NB4 (cell line): ENCODE measurements around the gene AIG1.
"Not testable (repeated sequence)": the region's sequence is repeated elsewhere in the genome, so short reads cannot be mapped to it uniquely, and the experiment has no call there.

Source experiments
- DNase-seq: peaks from one replicate; pipeline ENCODE4 v3.0.0; 2010; ENCODE audit warnings: low read depth
- H3K4me3 ChIP-seq: one replicate; pipeline ENCODE4 v1.5.1; 2011; ENCODE audit warnings: mild to moderate bottlenecking, low read depth, low read length, moderate library complexity
- MYC ChIP-seq: IDR thresholded peaks from 2 replicates; pipeline ENCODE4 v1.6.1; 2011; ENCODE audit warnings: low read depth, low read length
- POLR2A ChIP-seq: IDR thresholded peaks from 2 replicates; pipeline ENCODE4 v1.6.1; 2011; ENCODE audit warnings: mild to moderate bottlenecking; ENCODE audit not compliant: insufficient read length; ENCODE audit errors: extremely low read depth
- TF ChIP-seq, protein P1 (sequence below): IDR thresholded peaks from one replicate; pipeline ENCODE4 v1.5.1; 2012; ENCODE audit warnings: low read depth, low read length
- TF ChIP-seq, protein P2 (sequence below): IDR thresholded peaks from 2 replicates; pipeline ENCODE4 v1.6.1; 2011; ENCODE audit warnings: low read depth, low read length

AIG1 gene

DNA sequence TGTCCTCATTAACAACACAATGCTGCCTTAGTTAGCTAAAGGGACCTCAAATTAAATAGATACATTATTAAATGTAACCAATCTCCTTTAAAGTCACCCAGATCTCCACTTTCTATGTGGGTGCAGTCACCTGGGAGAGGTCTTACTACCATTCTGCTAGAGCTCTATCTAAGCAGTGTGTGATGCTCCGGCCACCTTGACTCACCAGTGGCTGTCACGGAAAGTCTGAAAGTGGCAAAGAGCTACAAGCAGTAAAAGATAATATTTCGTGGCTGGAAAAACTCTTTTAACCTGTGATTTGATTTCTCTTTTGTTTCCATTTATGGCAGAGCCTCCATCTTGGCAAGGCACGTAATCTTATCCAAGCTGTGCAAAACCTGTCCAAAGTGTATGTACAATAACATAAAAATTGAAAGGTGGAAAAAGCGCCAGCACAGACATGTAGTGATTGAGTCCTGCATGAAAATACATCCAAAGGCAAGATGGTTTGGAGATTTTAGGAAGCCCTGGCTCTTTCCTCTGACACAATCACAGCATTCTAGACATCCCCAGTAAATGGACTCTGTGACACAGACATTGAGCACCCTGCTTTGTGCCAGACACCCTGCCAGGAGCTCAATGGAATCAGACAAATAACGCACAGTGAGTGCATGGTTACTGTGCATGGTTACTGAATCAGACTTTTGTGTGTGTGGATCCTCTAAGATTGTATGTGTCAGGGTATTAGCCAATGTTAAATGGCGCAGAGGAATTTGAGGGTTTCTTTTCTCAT, 273.2 kb downstream of the AIG1 start:
- TF ChIP-seq, protein P1, sequence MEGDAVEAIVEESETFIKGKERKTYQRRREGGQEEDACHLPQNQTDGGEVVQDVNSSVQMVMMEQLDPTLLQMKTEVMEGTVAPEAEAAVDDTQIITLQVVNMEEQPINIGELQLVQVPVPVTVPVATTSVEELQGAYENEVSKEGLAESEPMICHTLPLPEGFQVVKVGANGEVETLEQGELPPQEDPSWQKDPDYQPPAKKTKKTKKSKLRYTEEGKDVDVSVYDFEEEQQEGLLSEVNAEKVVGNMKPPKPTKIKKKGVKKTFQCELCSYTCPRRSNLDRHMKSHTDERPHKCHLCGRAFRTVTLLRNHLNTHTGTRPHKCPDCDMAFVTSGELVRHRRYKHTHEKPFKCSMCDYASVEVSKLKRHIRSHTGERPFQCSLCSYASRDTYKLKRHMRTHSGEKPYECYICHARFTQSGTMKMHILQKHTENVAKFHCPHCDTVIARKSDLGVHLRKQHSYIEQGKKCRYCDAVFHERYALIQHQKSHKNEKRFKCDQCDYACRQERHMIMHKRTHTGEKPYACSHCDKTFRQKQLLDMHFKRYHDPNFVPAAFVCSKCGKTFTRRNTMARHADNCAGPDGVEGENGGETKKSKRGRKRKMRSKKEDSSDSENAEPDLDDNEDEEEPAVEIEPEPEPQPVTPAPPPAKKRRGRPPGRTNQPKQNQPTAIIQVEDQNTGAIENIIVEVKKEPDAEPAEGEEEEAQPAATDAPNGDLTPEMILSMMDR, result no peak
- TF ChIP-seq POLR2A (no peak), MYC (no peak)
- TF ChIP-seq, protein P2, sequence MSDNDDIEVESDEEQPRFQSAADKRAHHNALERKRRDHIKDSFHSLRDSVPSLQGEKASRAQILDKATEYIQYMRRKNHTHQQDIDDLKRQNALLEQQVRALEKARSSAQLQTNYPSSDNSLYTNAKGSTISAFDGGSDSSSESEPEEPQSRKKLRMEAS, result no peak
- H3K4me3 ChIP-seq, result no peak overlapping the region
- DNase-seq, result no peak

DNA sequence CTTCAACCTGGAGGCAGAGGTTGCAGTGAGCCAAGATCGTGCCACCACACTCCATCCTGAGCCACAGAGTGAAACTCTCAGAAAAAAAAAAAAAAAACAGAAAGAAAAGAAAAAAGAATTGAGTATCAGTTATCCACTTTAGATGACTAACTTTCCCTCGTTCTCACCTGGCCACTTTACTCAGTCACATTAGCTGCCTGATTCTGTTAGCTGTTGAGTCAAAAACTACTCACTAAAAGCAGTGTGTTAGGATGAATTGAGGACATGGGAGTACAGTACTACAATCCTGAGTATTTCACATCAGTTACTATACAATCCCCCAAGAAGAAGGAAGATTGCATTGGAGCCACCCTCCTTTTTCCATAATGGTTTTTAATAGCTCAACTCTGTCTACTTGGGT, 275.2 kb downstream of the AIG1 start:
- H3K4me3 ChIP-seq, result no peak overlapping the region
- TF ChIP-seq MYC (no peak), POLR2A (no peak)
- TF ChIP-seq, protein P1, result no peak
- DNase-seq, result no peak

DNA sequence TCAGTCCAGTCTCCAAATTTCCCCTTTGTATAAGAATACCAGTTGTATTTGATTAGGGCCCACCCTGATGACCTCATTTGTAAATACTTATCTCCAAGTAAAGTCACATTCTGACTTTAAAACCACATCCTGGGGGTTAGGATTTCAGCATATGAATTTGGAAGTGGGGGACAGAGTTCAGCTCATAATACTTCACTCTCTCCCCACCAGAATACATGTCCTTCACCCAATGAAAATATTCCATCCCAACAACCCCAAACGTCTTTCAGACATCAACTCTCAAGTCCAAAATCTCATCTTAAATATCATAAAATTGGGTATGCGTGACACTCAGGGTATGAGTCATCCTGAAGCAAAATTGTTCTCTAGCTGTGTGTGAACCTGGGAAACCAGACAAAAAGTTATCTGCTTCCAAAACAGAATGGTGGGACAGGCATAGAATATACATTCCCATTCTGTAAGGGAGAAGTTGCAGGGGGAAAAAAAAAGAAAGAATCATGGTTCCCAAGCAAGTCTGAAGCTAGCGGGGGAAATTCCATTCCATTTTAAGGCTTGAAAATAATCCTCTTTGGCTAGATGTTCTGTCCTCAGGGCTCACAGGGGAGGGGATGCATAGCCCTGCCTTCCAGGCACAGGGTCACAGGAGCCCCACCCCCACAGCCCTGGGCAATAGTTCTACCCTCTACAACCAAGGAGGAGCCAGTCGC, 275.9 kb downstream of the AIG1 start:
- no peak overlapping the region for H3K4me3 ChIP-seq
- no peak for DNase-seq
- TF ChIP-seq MYC, result no peak
- TF ChIP-seq POLR2A, result no peak
- TF ChIP-seq, protein P2, result no peak
- TF ChIP-seq, protein P1, result no peak

DNA sequence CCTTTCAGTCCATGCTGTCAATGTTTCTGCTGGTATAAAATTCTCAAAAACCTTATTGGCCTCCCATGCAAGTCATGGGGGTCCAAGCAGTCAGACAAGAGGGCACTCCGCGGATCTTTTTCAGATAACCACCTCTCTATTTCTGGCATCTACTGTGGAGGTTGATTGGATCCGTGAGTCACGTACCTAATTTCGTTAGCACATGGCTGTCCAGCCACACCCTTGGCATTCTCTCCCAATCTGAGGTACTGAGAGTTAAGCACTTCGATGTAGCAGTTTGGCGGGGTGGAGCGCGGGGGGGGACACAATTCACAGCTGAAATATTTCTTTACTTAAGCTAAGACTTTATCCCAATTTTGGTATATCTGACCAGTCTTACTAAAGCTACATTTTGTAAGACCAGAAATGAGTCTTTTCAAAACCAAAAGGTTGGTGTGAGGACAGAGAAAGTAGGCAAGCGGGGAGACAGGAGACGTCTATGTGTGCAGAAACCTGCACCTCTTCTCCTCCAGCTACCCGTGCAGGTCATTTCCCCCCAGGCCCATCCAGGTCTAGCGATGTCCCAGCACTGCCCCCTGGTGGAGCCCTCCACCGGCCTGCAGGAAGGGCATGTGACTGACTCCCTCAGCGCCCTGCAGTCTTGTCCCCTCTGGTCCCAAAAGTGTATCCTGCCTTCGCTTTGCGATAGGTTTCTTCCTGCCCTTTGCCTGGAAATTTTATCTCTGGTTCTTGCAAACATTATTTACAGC, 276.7 kb downstream of the AIG1 start:
- DNase-seq, result peak; percentile 68
- H3K4me3 ChIP-seq, result no peak overlapping the region
- TF ChIP-seq, protein P1, result peak; percentile 79
- TF ChIP-seq POLR2A, result no peak
- TF ChIP-seq, protein P2, result peak; percentile 10; the same call in 1 of the 2 replicates

DNA sequence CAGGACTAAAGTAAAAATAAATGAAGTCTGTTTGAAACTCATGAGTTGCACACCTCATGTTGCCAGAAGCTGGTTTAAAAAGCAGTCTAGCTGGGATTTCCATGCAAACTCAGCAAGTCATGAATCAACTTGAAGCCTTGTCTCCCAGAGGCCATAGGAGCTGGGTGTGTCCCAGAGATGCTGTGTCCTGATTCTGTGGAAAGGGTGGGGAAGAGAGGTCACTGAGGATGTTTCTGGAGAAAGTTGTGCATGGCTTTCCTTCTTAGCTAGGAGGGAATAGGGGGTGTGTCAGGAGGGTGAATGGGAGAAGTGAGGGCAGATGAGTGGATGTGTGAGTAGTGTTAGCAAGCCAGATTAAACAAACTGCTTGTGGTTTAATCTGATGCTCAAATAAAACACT, 278.5 kb downstream of the AIG1 start:
- no peak for DNase-seq
- TF ChIP-seq, protein P2, result no peak
- TF ChIP-seq MYC (no peak), POLR2A (no peak)
- TF ChIP-seq, protein P1, result no peak
- no peak overlapping the region for H3K4me3 ChIP-seq

DNA sequence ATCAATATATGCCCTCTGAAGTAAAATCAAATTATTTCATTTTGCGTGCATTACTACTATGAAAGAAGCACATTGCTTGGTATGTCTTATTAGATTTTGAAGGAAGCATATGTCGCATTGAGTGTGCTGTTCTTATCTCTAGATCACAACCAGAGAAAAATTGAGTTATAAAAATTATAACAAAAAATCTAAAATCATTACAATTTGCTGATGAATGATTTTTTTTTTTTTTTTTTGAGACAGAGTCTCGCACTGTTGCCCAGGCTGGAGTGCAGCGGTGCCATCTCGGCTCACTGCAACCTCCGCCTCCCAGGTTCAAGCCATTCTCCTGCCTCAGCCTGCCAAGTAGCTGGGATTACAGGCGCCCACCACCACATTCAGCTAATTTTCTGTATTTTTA, 284.8 kb downstream of the AIG1 start:
- not testable (repeated sequence) for H3K4me3 ChIP-seq, DNase-seq
